GM18861 (cell line): Measurements from ENCODE around the gene RPS26.
"Not testable (repeated sequence)": the region's sequence is repeated elsewhere in the genome, so short reads cannot be mapped to it uniquely, and the experiment has no call there.

ENCODE experiments used
- ATAC-seq: cut with Tn5 transposase; IDR thresholded peaks from one replicate; pipeline ENCODE4 v1.9.1; 2021; ENCODE audit not compliant: unreplicated experiment

The RPS26 gene

DNA sequence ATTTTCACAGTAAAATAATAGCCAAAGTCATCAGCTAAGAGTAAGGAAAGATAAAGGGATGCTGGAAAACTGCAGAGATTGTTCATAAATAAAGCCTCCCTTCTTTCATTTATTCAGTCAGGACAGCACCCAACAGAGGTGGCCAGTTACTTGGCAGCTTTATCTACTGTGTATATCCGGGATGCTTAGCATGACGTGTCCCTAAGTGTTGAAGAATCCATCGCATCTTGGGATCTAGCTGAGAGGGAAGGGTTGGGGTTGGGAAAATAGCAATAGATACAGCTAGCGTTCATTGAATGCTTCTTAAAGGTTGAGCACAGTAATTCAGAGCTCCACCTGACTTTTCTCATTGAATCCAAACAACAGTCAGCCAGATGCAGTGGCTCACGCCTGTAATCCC, 32.7 kb downstream of the RPS26 start:
- no peak for ATAC-seq

DNA sequence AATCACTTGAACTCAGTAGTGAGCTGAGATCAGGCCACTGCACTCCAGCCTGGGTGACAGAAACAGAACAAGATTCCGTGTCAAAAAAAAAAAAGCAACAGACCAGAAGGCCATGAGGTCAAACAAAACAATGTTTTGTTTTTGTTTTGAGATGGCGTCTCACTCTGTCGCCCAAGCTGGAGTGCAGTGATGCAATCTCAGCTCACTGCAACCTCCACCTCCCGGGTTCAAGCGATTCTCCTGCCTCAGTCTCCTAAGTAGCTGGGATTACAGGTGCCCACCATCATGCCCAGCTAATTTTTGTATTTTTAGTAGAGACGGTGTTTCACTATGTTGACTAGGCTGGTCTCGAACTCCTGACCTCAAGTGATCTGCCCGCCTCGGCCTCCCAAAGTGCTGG, 36.2 kb downstream of the RPS26 start:
- not testable (repeated sequence) for ATAC-seq

DNA sequence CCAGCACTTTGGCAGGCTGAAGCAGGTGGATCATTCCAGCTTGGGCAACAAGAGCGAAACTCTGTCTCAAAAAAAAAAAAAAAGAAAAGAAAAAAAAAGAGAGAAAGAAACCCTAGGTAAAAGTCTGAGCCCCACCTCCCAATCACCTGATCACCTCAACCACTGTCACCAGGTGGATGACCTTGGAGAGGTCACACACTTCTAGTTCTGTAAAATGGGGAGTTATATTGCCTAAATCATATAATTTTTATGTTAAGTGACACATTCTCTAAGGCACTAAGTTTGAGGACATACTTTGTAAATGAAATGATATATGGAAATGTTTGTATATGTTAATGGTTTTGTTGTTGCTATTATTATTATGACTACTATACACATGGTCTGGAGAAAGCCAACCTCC, 36.7 kb downstream of the RPS26 start:
- no peak for ATAC-seq

DNA sequence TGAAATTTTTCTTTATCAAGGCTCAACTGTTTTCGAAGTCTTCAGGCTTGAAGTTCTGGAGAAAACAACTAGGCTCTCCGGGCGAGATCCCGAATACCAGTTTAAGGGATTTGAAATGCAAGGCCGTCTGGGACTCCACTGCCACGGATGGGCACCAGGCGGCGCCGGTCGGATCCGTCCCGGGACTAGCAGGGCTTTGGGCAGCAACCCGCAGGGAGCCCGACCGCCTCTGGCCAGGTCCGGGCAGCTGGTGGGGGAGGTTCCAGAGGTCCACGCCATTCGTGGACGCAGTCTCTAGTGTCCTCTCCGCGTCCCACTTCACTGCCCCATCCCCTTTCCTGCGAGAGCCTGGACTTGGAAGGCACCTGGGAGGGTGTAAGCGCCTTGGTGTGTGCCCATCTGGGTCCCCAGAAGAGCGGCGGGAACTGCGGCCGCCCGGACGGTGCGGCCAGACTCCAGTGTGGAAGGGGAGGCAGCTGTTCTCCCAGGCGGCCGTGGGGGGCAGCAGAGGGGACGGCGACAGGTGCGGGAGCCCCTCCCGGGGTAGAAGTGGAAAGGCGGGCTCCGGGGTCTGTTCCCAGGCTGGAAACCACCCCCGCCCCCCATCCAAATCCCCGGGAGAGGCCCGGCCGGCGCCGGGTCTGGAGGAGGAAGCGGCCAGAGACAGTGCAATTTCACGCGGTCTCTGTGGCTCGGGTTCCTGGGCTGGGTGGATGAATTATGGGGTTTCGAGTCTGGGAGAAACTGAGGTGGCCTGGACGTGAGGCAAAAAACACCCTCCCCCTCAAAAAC, 37.4 kb downstream of the RPS26 start:
- ATAC-seq: no peak

DNA sequence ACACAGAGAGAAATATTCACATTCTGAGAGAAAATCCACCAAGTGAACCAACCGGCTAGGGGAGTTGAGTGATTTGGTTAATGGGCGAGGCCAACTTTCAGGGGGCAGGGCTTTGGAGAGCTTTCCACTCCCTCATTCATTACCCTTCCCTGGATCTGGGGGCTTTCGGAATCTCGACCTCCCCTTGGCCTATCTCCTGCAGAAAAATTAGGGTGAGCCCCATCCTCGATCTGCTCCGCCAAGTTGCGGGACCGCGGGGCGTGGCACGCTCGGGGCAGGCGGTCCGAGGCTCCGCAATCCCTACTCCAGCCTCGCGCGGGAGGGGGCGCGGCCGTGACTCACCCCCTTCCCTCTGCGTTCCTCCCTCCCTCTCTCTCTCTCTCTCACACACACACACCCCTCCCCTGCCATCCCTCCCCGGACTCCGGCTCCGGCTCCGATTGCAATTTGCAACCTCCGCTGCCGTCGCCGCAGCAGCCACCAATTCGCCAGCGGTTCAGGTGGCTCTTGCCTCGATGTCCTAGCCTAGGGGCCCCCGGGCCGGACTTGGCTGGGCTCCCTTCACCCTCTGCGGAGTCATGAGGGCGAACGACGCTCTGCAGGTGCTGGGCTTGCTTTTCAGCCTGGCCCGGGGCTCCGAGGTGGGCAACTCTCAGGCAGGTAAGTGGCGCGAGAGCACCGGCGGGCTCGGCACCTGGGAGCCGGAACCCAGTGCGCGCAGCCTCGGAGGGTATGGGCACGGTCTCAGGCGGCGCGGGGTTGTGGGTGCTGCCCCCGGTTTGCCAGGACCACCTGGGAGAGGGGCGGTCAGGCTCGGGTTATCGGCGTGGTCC, 38.2 kb downstream of the RPS26 start, which contains the start of gene ERBB3:
Gene ERBB3 (plus strand): TSS at position 443 of the 833 bp plus-strand sequence. CDS start 136 bp downstream, at position 579.
- ATAC-seq: no peak

DNA sequence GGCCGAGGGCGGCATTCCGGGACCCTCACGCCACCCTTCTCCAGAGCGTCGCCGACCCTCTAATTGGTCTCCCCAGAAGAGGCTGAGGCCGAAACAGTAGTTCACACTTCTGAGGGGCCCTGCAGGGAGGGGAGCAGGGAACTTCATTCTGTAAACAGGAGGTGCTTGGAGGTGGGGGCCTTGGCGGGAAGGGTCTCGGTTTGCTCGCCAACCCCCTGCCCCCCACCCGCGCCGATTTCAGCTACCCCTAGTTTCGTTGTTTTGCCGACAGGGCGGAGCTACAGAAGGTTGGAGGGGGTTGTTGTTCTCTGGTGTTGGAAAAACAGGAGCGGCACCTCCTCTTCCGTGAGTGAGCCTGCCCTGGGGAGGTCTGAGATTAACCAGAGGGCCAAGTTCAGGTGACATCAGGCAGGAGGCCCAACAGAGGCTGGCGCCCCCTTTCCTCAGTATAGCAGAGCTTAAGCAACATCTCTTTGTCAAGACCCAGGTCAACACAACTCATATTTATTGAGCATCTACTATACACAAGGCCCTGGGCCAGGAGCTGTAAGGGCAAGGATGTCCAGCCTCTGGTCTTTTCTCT, 38.9 kb downstream of the RPS26 start:
- ATAC-seq: no peak

DNA sequence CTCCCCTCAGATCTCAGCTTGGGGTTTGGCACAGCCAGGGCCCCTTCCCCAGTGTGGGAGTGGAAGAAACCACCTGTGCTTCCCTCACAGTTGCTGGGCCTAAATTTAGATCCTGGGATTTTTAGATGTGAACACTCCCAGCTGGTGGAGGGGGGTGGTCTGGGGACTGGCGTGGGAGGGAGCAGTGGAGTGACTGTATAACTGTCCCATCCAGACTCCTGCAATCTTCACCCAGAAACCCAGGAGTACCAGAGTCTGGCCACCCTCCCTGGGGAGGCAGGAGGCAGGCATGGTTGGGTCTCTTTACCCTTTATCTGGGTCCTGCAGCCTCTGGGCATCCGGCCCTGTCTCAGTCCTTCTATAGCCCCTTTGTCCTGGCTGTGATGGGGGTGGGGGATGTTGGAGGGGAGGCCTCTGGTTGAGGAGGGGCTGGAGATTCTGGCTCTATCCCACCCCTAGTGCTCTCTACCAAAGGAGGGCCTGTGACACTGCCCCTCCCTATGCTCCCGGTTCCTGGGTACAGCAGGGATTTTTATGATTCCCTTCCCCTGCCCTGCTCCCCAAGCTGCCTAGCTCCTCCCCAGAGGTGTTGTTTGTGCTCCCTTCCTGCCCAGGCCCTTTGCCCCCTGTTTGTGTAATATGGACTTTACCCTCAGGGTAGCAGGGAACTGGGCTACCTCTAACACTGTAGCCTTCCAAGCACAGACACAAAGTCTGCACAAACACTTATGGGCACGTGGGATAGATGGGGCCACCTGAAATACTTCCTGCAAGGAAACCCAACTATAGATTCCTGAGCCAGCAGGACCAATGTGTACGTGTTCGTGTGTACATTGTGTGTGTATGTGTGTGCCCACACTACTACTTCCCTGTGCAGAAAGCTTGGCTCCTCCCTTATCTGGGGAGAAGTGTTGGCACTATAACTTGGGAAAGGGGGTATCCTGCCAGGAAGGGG, 40.0 kb downstream of the RPS26 start:
- no peak for ATAC-seq

DNA sequence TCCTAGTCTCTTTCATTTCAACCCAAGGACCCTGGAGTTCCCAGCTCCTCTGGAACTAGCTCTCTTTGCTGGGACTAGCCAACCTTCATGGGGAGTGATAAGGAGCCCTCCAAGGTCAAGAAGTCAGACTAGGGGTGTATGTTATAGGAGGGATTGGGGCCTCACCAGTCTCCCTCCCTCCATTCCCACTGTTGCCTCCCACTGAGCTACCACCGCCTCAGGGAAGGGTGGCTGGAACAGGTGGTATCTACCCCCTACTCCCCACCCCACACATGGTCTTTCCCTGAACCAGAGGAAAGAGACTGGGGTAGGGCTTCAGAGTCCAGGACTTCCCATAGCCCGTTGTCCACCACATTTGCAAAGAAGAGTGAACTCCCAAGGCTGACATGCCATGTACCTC, 40.7 kb downstream of the RPS26 start:
- ATAC-seq: no peak

DNA sequence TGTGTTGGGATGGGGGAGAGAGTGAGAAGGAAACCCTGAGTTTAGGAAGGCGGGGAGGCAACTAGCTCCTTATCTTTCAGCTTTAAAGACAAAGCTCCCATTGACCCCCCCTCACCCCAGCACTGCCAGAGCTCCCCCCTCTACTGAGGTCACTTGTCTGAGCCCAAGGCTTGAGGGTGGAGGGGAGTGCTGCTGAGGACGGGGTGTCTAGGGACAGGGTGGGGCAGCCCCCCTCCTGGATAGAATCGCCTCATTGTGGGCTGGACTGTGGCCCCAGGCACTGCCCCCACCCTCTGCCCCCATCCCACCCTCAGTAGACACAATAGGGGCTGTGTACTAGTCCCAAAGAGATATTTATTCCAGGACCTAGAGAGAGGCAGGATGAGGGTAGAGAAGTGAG, 41.2 kb downstream of the RPS26 start:
- no peak for ATAC-seq

DNA sequence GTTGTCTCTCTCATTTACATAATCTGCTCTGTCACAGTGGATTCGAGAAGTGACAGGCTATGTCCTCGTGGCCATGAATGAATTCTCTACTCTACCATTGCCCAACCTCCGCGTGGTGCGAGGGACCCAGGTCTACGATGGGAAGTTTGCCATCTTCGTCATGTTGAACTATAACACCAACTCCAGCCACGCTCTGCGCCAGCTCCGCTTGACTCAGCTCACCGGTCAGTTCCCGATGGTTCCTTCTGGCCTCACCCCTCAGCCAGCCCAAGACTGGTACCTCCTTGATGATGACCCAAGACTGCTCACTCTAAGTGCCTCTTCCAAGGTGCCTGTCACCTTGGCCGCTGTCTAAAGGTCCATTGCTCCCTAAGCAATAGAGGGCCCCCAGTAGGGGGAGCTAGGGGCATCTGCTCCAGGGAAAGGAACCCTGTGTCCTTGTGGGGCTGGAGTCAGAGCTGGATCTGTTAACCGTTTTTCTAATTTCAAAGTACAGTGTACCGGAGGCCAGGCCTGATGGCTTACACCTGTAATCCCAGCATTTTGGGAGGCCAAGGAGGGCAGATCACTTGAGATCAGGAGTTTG, 43.3 kb downstream of the RPS26 start:
- ATAC-seq: no peak

DNA sequence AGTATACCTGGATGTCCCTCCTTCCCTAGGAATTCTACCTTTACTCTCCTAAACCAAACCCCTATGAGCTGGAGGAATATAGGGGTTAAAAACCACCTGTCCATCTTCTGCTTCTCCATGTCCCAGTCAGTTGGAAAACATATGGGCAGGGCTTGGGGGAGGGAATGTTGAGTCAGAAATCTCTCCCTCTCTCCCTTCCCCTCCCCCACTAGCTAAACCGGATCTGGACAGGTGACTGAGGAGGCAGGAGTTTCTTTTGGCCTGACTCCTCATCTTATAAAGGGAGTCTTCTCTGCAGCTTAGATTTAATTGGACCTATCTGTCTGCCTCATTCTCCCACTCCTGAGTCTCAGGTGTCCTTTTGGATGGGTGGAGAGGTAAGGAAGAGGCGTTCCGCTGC, 44.4 kb downstream of the RPS26 start:
- ATAC-seq: no peak

DNA sequence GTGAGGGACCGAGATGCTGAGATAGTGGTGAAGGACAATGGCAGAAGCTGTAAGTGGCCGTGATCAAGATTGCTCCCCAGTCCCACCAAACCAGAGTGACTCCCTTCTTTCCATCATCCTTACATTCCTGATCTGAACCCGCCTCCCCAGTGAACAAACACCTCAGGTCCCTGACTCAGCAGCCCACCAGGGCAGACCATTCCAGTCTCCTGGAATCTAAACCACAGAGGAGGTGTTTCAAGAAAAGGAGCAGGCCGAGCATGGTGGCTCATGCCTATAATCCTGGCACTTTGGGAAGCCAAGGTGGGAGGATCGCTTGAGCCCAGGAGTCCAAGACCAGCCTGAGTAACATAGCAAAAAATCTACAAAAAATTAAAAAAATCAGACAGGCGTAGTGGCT, 44.9 kb downstream of the RPS26 start:
- ATAC-seq: no peak

DNA sequence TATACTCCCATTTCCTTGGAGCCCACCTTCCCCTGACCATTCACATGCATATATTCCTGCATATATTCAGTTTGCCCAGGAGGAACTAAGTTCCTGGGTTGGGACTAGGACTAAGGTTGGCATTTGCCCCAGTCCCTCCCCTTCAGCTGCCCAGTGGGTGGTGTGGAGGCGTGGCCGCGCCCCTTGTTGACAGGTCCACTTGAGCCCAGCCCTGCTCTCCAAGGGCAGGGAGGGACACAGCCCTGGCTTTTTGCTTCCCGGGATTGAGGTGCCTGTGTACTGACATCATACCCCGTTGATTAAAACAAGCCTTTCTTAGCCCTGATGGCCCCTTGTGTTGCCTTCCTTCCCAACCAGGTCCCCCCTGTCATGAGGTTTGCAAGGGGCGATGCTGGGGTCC, 45.5 kb downstream of the RPS26 start:
- ATAC-seq: no peak
